IMR-90 (cell line): ENCODE data around the gene HSFX2. TPM values are rescaled to one million over a fixed set of nuclear protein-coding genes. Genes with fewer than 3 reads are reported as not detected.
"Not testable (repeated sequence)": the region's sequence is repeated elsewhere in the genome, so short reads cannot be mapped to it uniquely, and the experiment has no call there.

Experiments used
- ATAC-seq: fragments of 200-7000 bp; cut with Tn5 transposase; 2 replicates; pipeline ENCODE4 v1.9.1; 2020; ENCODE audit warnings: low read depth, mild to moderate bottlenecking, moderate library complexity
- BruUV-seq: library from RNA; stranded (reverse); fragments of 400-500 nt; replicated peaks from 2 replicates; lab custom pipeline; 2021; lab: Mats Ljungman, UMichigan
- CTCF ChIA-PET: fragments of 300-600 bp; formaldehyde crosslinking; extraction: SDS; loops from one replicate; lab custom pipeline; 2021; ENCODE audit warnings: antibody characterized with exemption; lab: Yijun Ruan, JAX
- POLR2A ChIA-PET: fragments of 300-600 bp; sonication (Branson Sonifier 250); formaldehyde crosslinking; loops from one replicate; lab custom pipeline; 2022; ENCODE audit warnings: antibody characterized with exemption; ENCODE audit not compliant: unreplicated experiment; lab: Charles Lee
- DNase-seq: peaks from one replicate; pipeline ENCODE4 v3.0.0; 2013
- H2AFZ ChIP-seq: replicated peaks from 2 replicates; pipeline ENCODE3; 2013; ENCODE audit warnings: low read length, mild to moderate bottlenecking; ENCODE audit not compliant: poor library complexity
- H2AK5ac ChIP-seq: 2 replicates; pipeline ENCODE4 v1.6.1; 2013; ENCODE audit warnings: low read depth, low read length, inconsistent platforms
- H2AK9ac ChIP-seq: replicated peaks from 2 replicates; pipeline ENCODE3; 2013; ENCODE audit warnings: mild to moderate bottlenecking, low read depth, low read length, moderate library complexity; ENCODE audit not compliant: poor library complexity
- H2BK120ac ChIP-seq: 2 replicates; pipeline ENCODE4 v1.6.1; 2013; ENCODE audit warnings: low read depth, low read length, inconsistent platforms
- H2BK15ac ChIP-seq: 3 replicates; pipeline ENCODE4 v1.6.1; 2013; ENCODE audit warnings: low read depth, low read length, inconsistent platforms
- H2BK20ac ChIP-seq: 2 replicates; pipeline ENCODE4 v1.6.1; 2013; ENCODE audit warnings: low read depth, mild to moderate bottlenecking, inconsistent platforms, low read length, moderate library complexity
- H2BK5ac ChIP-seq: 2 replicates; pipeline ENCODE4 v1.6.1; 2013; ENCODE audit warnings: mild to moderate bottlenecking, low read depth, low read length, inconsistent platforms; ENCODE audit not compliant: poor library complexity, severe bottlenecking
- H3K14ac ChIP-seq: replicated peaks from 2 replicates; pipeline ENCODE4 v1.6.1; 2013; ENCODE audit warnings: low read depth, low read length, inconsistent platforms
- H3K18ac ChIP-seq: 2 replicates; pipeline ENCODE4 v1.6.1; 2013; ENCODE audit warnings: low read depth, low read length, control low read depth
- H3K23ac ChIP-seq: 2 replicates; pipeline ENCODE4 v1.6.1; 2013; ENCODE audit warnings: low read depth, low read length, inconsistent platforms
- H3K27ac ChIP-seq: 2 replicates; pipeline ENCODE4 v1.5.1; 2013; ENCODE audit warnings: mild to moderate bottlenecking, control low read depth, low read length; ENCODE audit not compliant: insufficient read depth
- H3K27me3 ChIP-seq: 2 replicates; pipeline ENCODE4 v1.6.1; 2013; ENCODE audit warnings: low read length; ENCODE audit not compliant: control insufficient read depth, insufficient read depth
- H3K36me3 ChIP-seq: 2 replicates; pipeline ENCODE4 v1.6.1; 2013; ENCODE audit warnings: low read length, mixed read lengths; ENCODE audit not compliant: control insufficient read depth, insufficient read depth
- H3K4ac ChIP-seq: 2 replicates; pipeline ENCODE4 v1.6.1; 2013; ENCODE audit warnings: low read depth, low read length, inconsistent platforms
- H3K4me1 ChIP-seq: 2 replicates; pipeline ENCODE4 v1.6.1; 2013; ENCODE audit warnings: low read length, mixed read lengths; ENCODE audit not compliant: control insufficient read depth, insufficient read depth
- H3K4me2 ChIP-seq: 2 replicates; pipeline ENCODE4 v1.6.1; 2013; ENCODE audit warnings: low read depth, mild to moderate bottlenecking, control low read depth, low read length, moderate library complexity
- H3K4me3 ChIP-seq: 2 replicates; pipeline ENCODE4 v1.5.1; 2013; ENCODE audit warnings: low read depth, mild to moderate bottlenecking, control low read depth, low read length, moderate library complexity; ENCODE audit not compliant: insufficient read depth
- H3K56ac ChIP-seq: 2 replicates; pipeline ENCODE4 v1.6.1; 2013; ENCODE audit warnings: low read length, inconsistent platforms; ENCODE audit not compliant: insufficient read depth; ENCODE audit errors: extremely low read depth
- H3K79me1 ChIP-seq, 2 experiments: 2 replicates each; pipeline ENCODE4 v1.6.1; 2013; ENCODE audit warnings: low read length in 2 of 2, inconsistent platforms in 1 of 2, low read depth in 1 of 2
- H3K9ac ChIP-seq: 2 replicates; pipeline ENCODE4 v1.6.1; 2013; ENCODE audit warnings: low read depth, low read length, control low read depth
- H3K9me1 ChIP-seq: 2 replicates; pipeline ENCODE4 v1.6.1; 2013; ENCODE audit warnings: low read length, inconsistent platforms; ENCODE audit not compliant: insufficient read depth
- H3K9me3 ChIP-seq: 2 replicates; pipeline ENCODE4 v1.6.1; 2013; ENCODE audit warnings: low read length; ENCODE audit not compliant: control insufficient read depth, insufficient read depth
- H4K20me1 ChIP-seq: 2 replicates; pipeline ENCODE4 v1.6.1; 2013; ENCODE audit warnings: low read length, inconsistent platforms; ENCODE audit not compliant: insufficient read depth
- H4K5ac ChIP-seq: 2 replicates; pipeline ENCODE4 v1.6.1; 2013; ENCODE audit warnings: mild to moderate bottlenecking, low read depth, low read length, control low read depth
- H4K8ac ChIP-seq, 2 experiments: 2 replicates each; pipeline ENCODE4 v1.6.1; 2013; ENCODE audit warnings: low read depth in 2 of 2, low read length in 2 of 2, control low read depth in 1 of 2, inconsistent platforms in 1 of 2
- H4K91ac ChIP-seq: 2 replicates; pipeline ENCODE4 v1.6.1; 2013; ENCODE audit warnings: low read depth, low read length, inconsistent platforms; ENCODE audit not compliant: insufficient read depth
- WGBS, 2 experiments: methylation state at CpG; one replicate each; pipeline versions ENCODE4 v1.1.5 to v1.1.7; 2013; ENCODE audit warnings: missing lambda C conversion rate in 2 of 2; ENCODE audit not compliant: insufficient read length in 1 of 2; ENCODE audit errors: extremely low coverage in 2 of 2; 5-methylcytosine and 5-hydroxymethylcytosine counted together
- dilution Hi-C: fragments of 300-500 bp; cut with HindIII; formaldehyde crosslinking; loops from one replicate; pipeline ENCODE4 v1.14.3; 2018; ENCODE audit warnings: low sequenced_read_pairs; ENCODE audit not compliant: unreplicated experiment
- in situ Hi-C: fragments of 300-500 bp; cut with MboI; formaldehyde crosslinking; loops from 3 replicates; pipeline ENCODE4 v1.14.3; 2019; ENCODE audit warnings: low sequenced_read_pairs, inconsistent platforms, mixed read lengths
- intact Hi-C: fragments of 100-400 bp; cut with micrococcal nuclease; formaldehyde crosslinking; loops from 2 replicates; pipeline ENCODE4 v1.10.0; 2022
- polyA plus RNA-seq, 3 experiments: library from polyadenylated mRNA; depleted of rRNA; stranded (reverse); fragments of >200 nt; gene quantifications; 2 replicates each; pipeline ENCODE4 v1.2.3, GENCODE V29; 2012; ENCODE audit warnings: low replicate concordance in 1 of 3
- total RNA-seq: library from RNA; depleted of rRNA; stranded (reverse); fragments of >200 nt; gene quantifications from 2 replicates; pipeline ENCODE4 v1.2.3, GENCODE V29; 2012

HSFX2 gene
- total and polyA plus RNA-seq, 2 of the 4 experiments (the other 2 are of a cell fraction), result 0.36 TPM; not detected in 1

- H4K20me1 ChIP-seq, H2BK5ac ChIP-seq, H2BK15ac ChIP-seq, H3K9ac ChIP-seq, H3K27me3 ChIP-seq, H3K4ac ChIP-seq, H2AK9ac ChIP-seq, CTCF ChIA-PET, H3K79me1 ChIP-seq, H4K8ac ChIP-seq, H3K4me2 ChIP-seq, H3K4me1 ChIP-seq, in situ Hi-C loops, H3K27ac ChIP-seq, H4K91ac ChIP-seq, DNase-seq, H3K9me1 ChIP-seq, H3K56ac ChIP-seq, H3K4me3 ChIP-seq, intact Hi-C loops, POLR2A ChIA-PET, dilution Hi-C loops, H2AFZ ChIP-seq, BruUV-seq, H2BK20ac ChIP-seq, H2BK120ac ChIP-seq, H3K36me3 ChIP-seq, H2AK5ac ChIP-seq, H4K5ac ChIP-seq, H3K18ac ChIP-seq, H3K14ac ChIP-seq, ATAC-seq, H3K9me3 ChIP-seq, H3K23ac ChIP-seq: not testable (repeated sequence)
- WGBS, 2 experiments, result no CpG with 5 or more reads among the region's 1 CpG
Measured at GRCh38 chrX:149619662-149620061, 24.5 kb upstream of the HSFX2 start.
